Measurements from ENCODE around the gene PRRT3. TPM values are rescaled to one million over a fixed set of nuclear protein-coding genes. Genes with fewer than 3 reads are reported as not detected.

PRRT3 gene
- total and polyA plus RNA-seq, 2 of the 13 experiments (the other 11 are each of a cell fraction or from before 2014, with no cell fraction given) = 0.22 to 0.44 TPM

DNA sequence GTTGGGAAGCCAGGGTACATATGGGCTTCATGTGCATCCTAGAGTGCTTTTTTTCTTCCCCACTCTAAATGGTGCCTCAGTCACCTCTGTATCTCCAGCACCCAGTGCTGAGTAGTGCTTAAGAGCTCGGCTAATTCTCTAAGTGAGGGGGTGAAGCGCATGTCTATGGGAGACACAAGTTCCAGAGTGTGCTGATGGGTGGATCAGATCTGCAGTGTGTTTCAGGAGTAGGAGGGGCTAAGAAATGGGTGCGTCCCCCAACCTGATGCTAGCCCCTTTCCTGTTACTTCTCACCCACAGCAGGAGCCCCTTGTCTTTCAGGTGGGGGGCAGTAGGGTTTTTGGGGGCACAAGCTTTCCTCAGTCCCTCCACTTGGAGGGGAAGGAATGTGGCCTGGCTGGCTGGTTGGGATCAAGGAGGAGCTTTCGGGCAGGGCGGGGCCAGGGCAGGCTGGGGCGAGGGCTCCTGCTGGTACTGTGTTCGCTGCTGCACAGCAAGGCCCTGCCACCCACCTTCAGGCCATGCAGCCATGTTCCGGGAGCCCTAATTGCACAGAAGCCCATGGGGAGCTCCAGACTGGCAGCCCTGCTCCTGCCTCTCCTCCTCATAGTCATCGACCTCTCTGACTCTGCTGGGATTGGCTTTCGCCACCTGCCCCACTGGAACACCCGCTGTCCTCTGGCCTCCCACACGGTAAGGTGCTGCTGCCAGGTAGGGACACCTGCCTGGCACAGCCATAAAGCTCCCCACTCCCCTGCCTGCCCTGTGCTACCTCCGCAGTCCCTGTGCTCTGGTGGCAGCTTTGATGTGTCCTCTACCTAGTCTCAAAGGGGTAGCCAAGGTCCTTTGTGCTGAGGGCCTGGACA lies 49.6 kb downstream of the PRRT3 start, which contains the start of gene IL17RE:
Gene IL17RE (plus strand): TSS at position 477 of the 866 bp plus-strand sequence. CDS start 85 bp downstream, at position 562.
- in situ Hi-C loops (cut with HindIII; ENCODE audit: extremely low pct_ligation_motif_present, low pct_unique_long_range_greater_than_20kb) = no loop called here
- ChIA-PET POLR2A (interaction anchor here (0.7 to 9.3 kb wide), 20 partner anchors 9 to 500 kb away, joined by 3 to 298 read pairs (median 5); partner anchors contain the start of genes ARPC4, CIDEC, CRELD1 and IL17RC), CTCF (ENCODE audit: low intra/inter-chr PET ratio, low total read pairs) (no interaction called here)
- H2AFZ ChIP-seq (ENCODE audit: low read length) = peak within 1 kb of the TSS; percentile 31
- no peaks in the 10 kb centered on the region for H3K9me3 ChIP-seq (ENCODE audit: low read length)
- peak within 1 kb of the TSS; percentile 97 for H3K4me2 ChIP-seq (ENCODE audit: low read depth, low read length)
- H3K27ac ChIP-seq (ENCODE audit: extremely low read length, insufficient read depth, low read length) = peak within 1 kb of the TSS; percentile 92
- DNase-seq (ENCODE audit: low spot score) (peak; percentile 41), ATAC-seq (peak; percentile 70), FAIRE-seq (peak; percentile 40)
- intact Hi-C loops (cut with micrococcal nuclease; ENCODE audit: unreplicated experiment) = loop anchor here (5.0 kb wide), 1 partner anchor 45 kb away; no protein-coding TSS in a partner anchor
- peaks cover 15% of the 10 kb centered on the region for H3K79me2 ChIP-seq (ENCODE audit: insufficient read depth, low read length)
- H3K27me3 ChIP-seq (ENCODE audit: control insufficient read depth in 1 of 2, insufficient read depth in 2 of 2, low read length in 2 of 2) = no peaks in the 10 kb centered on the region; a peak in 1 of 5 replicates
- H4K20me1 ChIP-seq (ENCODE audit: insufficient read depth, low read length) = no peaks in the 10 kb centered on the region
- peak within 1 kb of the TSS; percentile 76 to 92 (median 89) for H3K4me3 ChIP-seq (replicated peaks in 1 of 3; ENCODE audit: insufficient read depth in 1 of 3, low read depth in 2 of 3, low read length in 3 of 3)
- H3K9ac ChIP-seq (ENCODE audit: insufficient read depth, low read depth, low read length) = peak within 1 kb of the TSS; percentile 83
- BruUV-seq (replicated peaks) = no TSS peak
- peaks cover 70% of the 10 kb centered on the region for H3K4me1 ChIP-seq (ENCODE audit: insufficient read depth, low read length)
- whole genome bisulfite sequencing (ENCODE audit: low lambda C conversion rate) = 2% methylated on average over 12 of the region's 13 CpGs
- peaks cover 5 to 9% of the 10 kb centered on the region in 2 experiments for H3K36me3 ChIP-seq (replicated peaks in 1 of 2; ENCODE audit: control insufficient read depth in 1 of 2, insufficient read depth in 2 of 2, low read length in 2 of 2)
- peak; percentile 36; the same call in 1 of the 2 replicates for TF ChIP-seq HOXA3 (CRISPR knock-in tag; IDR thresholded peaks at IDR 0.05)
- TF ChIP-seq CBX2 (IDR thresholded peaks at IDR 0.05; ENCODE audit: low read depth, low read length) = no peak
- no peak for TF ChIP-seq CBX2 (CRISPR knock-in tag; IDR thresholded peaks at IDR 0.05; ENCODE audit: low read depth)
- no peak for TF ChIP-seq ZNF33A (CRISPR knock-in tag; IDR thresholded peaks at IDR 0.05; ENCODE audit: borderline replicate concordance)
- TF ChIP-seq NCOA5 (CRISPR knock-in tag; IDR thresholded peaks at IDR 0.05) = no peak
- no peak for TF ChIP-seq HNRNPUL1 (IDR thresholded peaks at IDR 0.05; ENCODE audit: low read depth, low read length)
- TF ChIP-seq ZMAT3 (CRISPR knock-in tag; conservative IDR thresholded peaks at IDR 0.05) = no peak
- no peak for TF ChIP-seq ZC3H13 (CRISPR knock-in tag; IDR thresholded peaks at IDR 0.05)
- TF ChIP-seq SIX1 (CRISPR knock-in tag; IDR thresholded peaks at IDR 0.05; ENCODE audit: borderline replicate concordance) = no peak
- no peak for TF ChIP-seq ZSCAN9 (CRISPR knock-in tag; IDR thresholded peaks at IDR 0.05; ENCODE audit: borderline replicate concordance)
- TF ChIP-seq, protein P1, sequence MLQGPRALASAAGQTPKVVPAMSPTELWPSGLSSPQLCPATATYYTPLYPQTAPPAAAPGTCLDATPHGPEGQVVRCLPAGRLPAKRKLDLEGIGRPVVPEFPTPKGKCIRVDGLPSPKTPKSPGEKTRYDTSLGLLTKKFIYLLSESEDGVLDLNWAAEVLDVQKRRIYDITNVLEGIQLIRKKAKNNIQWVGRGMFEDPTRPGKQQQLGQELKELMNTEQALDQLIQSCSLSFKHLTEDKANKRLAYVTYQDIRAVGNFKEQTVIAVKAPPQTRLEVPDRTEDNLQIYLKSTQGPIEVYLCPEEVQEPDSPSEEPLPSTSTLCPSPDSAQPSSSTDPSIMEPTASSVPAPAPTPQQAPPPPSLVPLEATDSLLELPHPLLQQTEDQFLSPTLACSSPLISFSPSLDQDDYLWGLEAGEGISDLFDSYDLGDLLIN (CRISPR knock-in tag; IDR thresholded peaks at IDR 0.05; ENCODE audit: borderline replicate concordance) = no peak; the same call in 1 of the 2 replicates
- TF ChIP-seq DNMT3B (CRISPR knock-in tag; conservative IDR thresholded peaks at IDR 0.05) = no peak
- TF ChIP-seq, protein P2, sequence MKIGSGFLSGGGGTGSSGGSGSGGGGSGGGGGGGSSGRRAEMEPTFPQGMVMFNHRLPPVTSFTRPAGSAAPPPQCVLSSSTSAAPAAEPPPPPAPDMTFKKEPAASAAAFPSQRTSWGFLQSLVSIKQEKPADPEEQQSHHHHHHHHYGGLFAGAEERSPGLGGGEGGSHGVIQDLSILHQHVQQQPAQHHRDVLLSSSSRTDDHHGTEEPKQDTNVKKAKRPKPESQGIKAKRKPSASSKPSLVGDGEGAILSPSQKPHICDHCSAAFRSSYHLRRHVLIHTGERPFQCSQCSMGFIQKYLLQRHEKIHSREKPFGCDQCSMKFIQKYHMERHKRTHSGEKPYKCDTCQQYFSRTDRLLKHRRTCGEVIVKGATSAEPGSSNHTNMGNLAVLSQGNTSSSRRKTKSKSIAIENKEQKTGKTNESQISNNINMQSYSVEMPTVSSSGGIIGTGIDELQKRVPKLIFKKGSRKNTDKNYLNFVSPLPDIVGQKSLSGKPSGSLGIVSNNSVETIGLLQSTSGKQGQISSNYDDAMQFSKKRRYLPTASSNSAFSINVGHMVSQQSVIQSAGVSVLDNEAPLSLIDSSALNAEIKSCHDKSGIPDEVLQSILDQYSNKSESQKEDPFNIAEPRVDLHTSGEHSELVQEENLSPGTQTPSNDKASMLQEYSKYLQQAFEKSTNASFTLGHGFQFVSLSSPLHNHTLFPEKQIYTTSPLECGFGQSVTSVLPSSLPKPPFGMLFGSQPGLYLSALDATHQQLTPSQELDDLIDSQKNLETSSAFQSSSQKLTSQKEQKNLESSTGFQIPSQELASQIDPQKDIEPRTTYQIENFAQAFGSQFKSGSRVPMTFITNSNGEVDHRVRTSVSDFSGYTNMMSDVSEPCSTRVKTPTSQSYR (CRISPR knock-in tag; IDR thresholded peaks at IDR 0.05; ENCODE audit: borderline replicate concordance) = no peak
- no peak for TF ChIP-seq ADNP (CRISPR knock-in tag; IDR thresholded peaks at IDR 0.05)
- TF ChIP-seq ZNF75D (CRISPR knock-in tag; IDR thresholded peaks at IDR 0.05; ENCODE audit: borderline replicate concordance) = no peak
- TF ChIP-seq, protein P3, sequence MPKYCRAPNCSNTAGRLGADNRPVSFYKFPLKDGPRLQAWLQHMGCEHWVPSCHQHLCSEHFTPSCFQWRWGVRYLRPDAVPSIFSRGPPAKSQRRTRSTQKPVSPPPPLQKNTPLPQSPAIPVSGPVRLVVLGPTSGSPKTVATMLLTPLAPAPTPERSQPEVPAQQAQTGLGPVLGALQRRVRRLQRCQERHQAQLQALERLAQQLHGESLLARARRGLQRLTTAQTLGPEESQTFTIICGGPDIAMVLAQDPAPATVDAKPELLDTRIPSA (CRISPR knock-in tag; IDR thresholded peaks at IDR 0.05; ENCODE audit: borderline replicate concordance) = no peak

All from HepG2 (cell line).